K562 (cell line): Measurements from ENCODE around the gene RFNG. TPM values are rescaled to one million over a fixed set of nuclear protein-coding genes. Genes with fewer than 3 reads are reported as not detected.

Experiments
- CBFA2T3 ChIP-seq: fragments of 450-650 bp; IDR thresholded peaks from 2 replicates; pipeline ENCODE4 v1.6.1; 2017
- CBX1 ChIP-seq: sonication (generic); IDR thresholded peaks from 2 replicates; pipeline ENCODE4 v1.6.1; 2016; ENCODE audit warnings: antibody characterized with exemption, low read depth, mild to moderate bottlenecking
- EGR1 ChIP-seq: fragments of 450-650 bp; conservative IDR thresholded peaks from 2 replicates; pipeline ENCODE4 v1.6.1; 2017; ENCODE audit warnings: mild to moderate bottlenecking
- GATA2 ChIP-seq: sonication (generic); formaldehyde crosslinking; IDR thresholded peaks from 2 replicates; pipeline ENCODE4 v1.4.0; 2020; ENCODE audit warnings: mild to moderate bottlenecking, missing genetic modification reagents
- HDAC6 ChIP-seq: IDR thresholded peaks from 2 replicates; pipeline ENCODE4 v1.6.1; 2012; ENCODE audit warnings: low read depth, mild to moderate bottlenecking, control low read depth, inconsistent platforms, low read length, moderate library complexity
- MBD1 ChIP-seq: fragments of 250-450 bp; sonication (Bioruptor Pico); IDR thresholded peaks from 2 replicates; pipeline ENCODE4 v1.8.0; 2022; ENCODE audit warnings: inconsistent platforms
- MED1 ChIP-seq: sonication (generic); formaldehyde crosslinking; IDR thresholded peaks from 2 replicates; pipeline ENCODE4 v1.8.1; 2023; ENCODE audit warnings: missing genetic modification reagents, borderline replicate concordance
- MTA3 ChIP-seq: fragments of 450-650 bp; formaldehyde crosslinking; IDR thresholded peaks from 2 replicates; pipeline ENCODE4 v1.6.1; 2017; ENCODE audit warnings: mild to moderate bottlenecking, borderline replicate concordance
- MTF1 ChIP-seq: fragments of 250-450 bp; sonication (Bioruptor Pico); IDR thresholded peaks from 2 replicates; pipeline ENCODE4 v1.9.0; 2021; ENCODE audit warnings: moderate library complexity, mild to moderate bottlenecking, inconsistent platforms, borderline replicate concordance
- NR0B1 ChIP-seq: fragments of 450-650 bp; IDR thresholded peaks from one replicate; pipeline ENCODE4 v1.6.1; 2018; ENCODE audit warnings: mild to moderate bottlenecking, moderate library complexity; ENCODE audit not compliant: partially characterized antibody
- RBFOX2 ChIP-seq: fragments of 200-400 bp; formaldehyde crosslinking; IDR thresholded peaks from 2 replicates; pipeline ENCODE4 v1.6.1; 2017; ENCODE audit warnings: low read depth, mild to moderate bottlenecking, low read length, moderate library complexity
- RFX1 ChIP-seq: fragments of 450-650 bp; IDR thresholded peaks from 2 replicates; pipeline ENCODE4 v1.6.1; 2016; ENCODE audit warnings: mild to moderate bottlenecking, moderate library complexity
- SIN3A ChIP-seq, 2 experiments: fragments of 150-350 bp in 1 of 2; IDR thresholded peaks; 2 replicates each; pipeline ENCODE4 v1.6.1; 2011 to 2016; ENCODE audit warnings: borderline replicate concordance in 2 of 2, low read depth in 2 of 2, low read length in 2 of 2, mild to moderate bottlenecking in 2 of 2, moderate library complexity in 2 of 2; ENCODE audit not compliant: control insufficient read depth in 1 of 2
- SMARCE1 ChIP-seq: fragments of 450-650 bp; IDR thresholded peaks from 2 replicates; pipeline ENCODE4 v1.7.1; 2016; ENCODE audit warnings: mild to moderate bottlenecking
- SRSF1 ChIP-seq: fragments of 200-400 bp; formaldehyde crosslinking; IDR thresholded peaks from 2 replicates; pipeline ENCODE4 v1.6.1; 2017; ENCODE audit warnings: mild to moderate bottlenecking, low read depth, low read length, moderate library complexity
- SRSF9 ChIP-seq: fragments of 200-400 bp; formaldehyde crosslinking; IDR thresholded peaks from 2 replicates; pipeline ENCODE4 v1.6.1; 2017; ENCODE audit warnings: low read depth, low read length, borderline replicate concordance
- TCF3 ChIP-seq: sonication (generic); formaldehyde crosslinking; IDR thresholded peaks from 2 replicates; pipeline ENCODE4 v1.4.0; 2020; ENCODE audit warnings: mild to moderate bottlenecking, missing genetic modification reagents
- TFE3 ChIP-seq: fragments of 450-650 bp; formaldehyde crosslinking; IDR thresholded peaks from 2 replicates; pipeline ENCODE4 v1.4.0; 2020; ENCODE audit warnings: mild to moderate bottlenecking, mixed read lengths
- ZEB2 ChIP-seq: fragments of 450-650 bp; IDR thresholded peaks from 2 replicates; pipeline ENCODE4 v1.6.1; 2016
- ZNF184 ChIP-seq: sonication (generic); formaldehyde crosslinking; IDR thresholded peaks from 2 replicates; pipeline ENCODE4 v1.5.0; 2020; ENCODE audit warnings: missing genetic modification reagents
- ZNF444 ChIP-seq: fragments of 250-450 bp; sonication (Bioruptor Pico); IDR thresholded peaks from 2 replicates; pipeline ENCODE4 v1.4.0; 2020; ENCODE audit warnings: mild to moderate bottlenecking, moderate library complexity
- polyA plus RNA-seq, 8 experiments: library from polyadenylated mRNA; depleted of rRNA in 4 of 8; stranded (reverse) in 5 of 8; unstranded in 3 of 8; fragments of >200 nt; fragmentation: Nextera tagmentation in 2 of 8; fragmentation: Illumina TruSeq in 1 of 8; extraction: Ambion mirVana in 2 of 8; extraction: Trizol in 1 of 8; gene quantifications; 2 replicates each; pipeline versions ENCODE4 v1.2.1 to v1.2.3, GENCODE V29; 2011 to 2014; ENCODE audit warnings: inconsistent platforms in 1 of 8, missing spikeins in 1 of 8
- total RNA-seq, 7 experiments: library from RNA; depleted of rRNA in 6 of 7; stranded (reverse); fragments of >200 nt in 6 of 7; fragmentation: Illumina TruSeq in 2 of 7; extraction: Trizol in 2 of 7; gene quantifications; 2 replicates each; pipeline versions ENCODE4 v1.2.1 to v1.2.3, GENCODE V29; 2011 to 2021; ENCODE audit warnings: low replicate concordance in 1 of 7

Gene RFNG
- total and polyA plus RNA-seq, 9 of the 15 experiments (the other 6 are each of a cell fraction or from before 2014, with no cell fraction given) = 0.32 to 32.8 (median 9.5) TPM

- TF ChIP-seq MBD1 (no peak), TCF3 (CRISPR knock-in tag) (no peak), CBX1 (peak; percentile 89), MED1 (CRISPR knock-in tag) (no peak), GATA2 (CRISPR knock-in tag) (no peak), ZEB2 (peak; percentile 93), MTF1 (CRISPR knock-in tag) (no peak), SMARCE1 (no peak), HDAC6 (no peak), RBFOX2 (peak; percentile 75), EGR1 (0 out of 2 replicates have a peak, but pooled peaks have one; percentile 4), SRSF1 (0 out of 2 replicates have a peak, but pooled peaks have one; percentile 31), SIN3A (IDR thresholded peaks at IDR 0.05; ENCODE audit: borderline replicate concordance in 2 of 2, control insufficient read depth in 1 of 2, low read depth in 2 of 2, low read length in 2 of 2) (peak; percentile 41 to 82; a peak in 2 of 4 replicates), TFE3 (CRISPR knock-in tag) (no peak), RFX1 (no peak), CBFA2T3 (no peak), SRSF9 (no peak), ZNF184 (CRISPR knock-in tag) (no peak), MTA3 (peak; percentile 79; the same call in 1 of the 2 replicates), NR0B1 (no peak), ZNF444 (CRISPR knock-in tag) (no peak)
Measured at GRCh38 chr17:82065638-82066303, 14.2 kb upstream of the RFNG start, which contains the start of gene DUS1L (continued).
